HepG2 (cell line): ENCODE measurements around the gene ASIC3. TPM values are rescaled to one million over a fixed set of nuclear protein-coding genes. Genes with fewer than 3 reads are reported as not detected.
A peak's percentile ranks its signal among the peaks of the same experiment; 100 is the strongest.

ENCODE experiments used
- DMAP1 ChIP-seq: IDR thresholded peaks from 2 replicates; pipeline ENCODE4 v1.6.1; 2016
- KAT8 ChIP-seq: IDR thresholded peaks from 2 replicates; pipeline ENCODE4 v1.6.1; 2016; ENCODE audit warnings: missing genetic modification reagents, missing compliant biosample characterization
- MED1 ChIP-seq: sonication (generic); formaldehyde crosslinking; IDR thresholded peaks from 2 replicates; pipeline ENCODE4 v1.4.0; 2020; ENCODE audit warnings: missing genetic modification reagents
- MNT ChIP-seq: fragments of 450-650 bp; IDR thresholded peaks from 2 replicates; pipeline ENCODE4 v1.6.1; 2016
- NCOR1 ChIP-seq: fragments of 200-600 bp; sonication (generic); IDR thresholded peaks from 2 replicates; pipeline ENCODE4 v1.7.0; 2017; ENCODE audit warnings: antibody characterized with exemption, low read length, borderline replicate concordance
- NFE2L1 ChIP-seq: sonication (generic); formaldehyde crosslinking; IDR thresholded peaks from 2 replicates; pipeline ENCODE4 v1.4.0; 2020; ENCODE audit warnings: missing genetic modification reagents, mild to moderate bottlenecking, borderline replicate concordance
- RBFOX2 ChIP-seq: fragments of 200-400 bp; formaldehyde crosslinking; IDR thresholded peaks from 2 replicates; pipeline ENCODE4 v1.6.1; 2017; ENCODE audit warnings: low read depth, mild to moderate bottlenecking, low read length
- SP140L ChIP-seq: sonication (generic); formaldehyde crosslinking; IDR thresholded peaks from 2 replicates; pipeline ENCODE4 v1.4.0; 2020; ENCODE audit warnings: missing genetic modification reagents, borderline replicate concordance
- SRF ChIP-seq: IDR thresholded peaks from 2 replicates; pipeline ENCODE4 v1.6.1; 2011; ENCODE audit warnings: mild to moderate bottlenecking, low read depth, low read length, moderate library complexity
- THAP11 ChIP-seq: IDR thresholded peaks from 2 replicates; pipeline ENCODE4 v1.6.1; 2016; ENCODE audit warnings: missing biosample characterization, missing genetic modification reagents
- TOPORS ChIP-seq: sonication (generic); formaldehyde crosslinking; IDR thresholded peaks from 2 replicates; pipeline ENCODE4 v1.8.0; 2023; ENCODE audit warnings: mild to moderate bottlenecking, missing genetic modification reagents
- USF2 ChIP-seq, 2 experiments: sonication (generic) in 1 of 2; formaldehyde crosslinking in 1 of 2; IDR thresholded peaks; 2 replicates each; pipeline versions ENCODE4 v1.5.1 to v1.6.1; 2011 to 2020; ENCODE audit warnings: borderline replicate concordance in 1 of 2, low read depth in 1 of 2, low read length in 1 of 2, mild to moderate bottlenecking in 1 of 2, missing genetic modification reagents in 1 of 2, moderate library complexity in 1 of 2
- YEATS2 ChIP-seq: sonication (generic); formaldehyde crosslinking; IDR thresholded peaks from 2 replicates; pipeline ENCODE4 v1.4.0; 2020; ENCODE audit warnings: missing genetic modification reagents, borderline replicate concordance
- ZFP36L2 ChIP-seq: sonication (generic); formaldehyde crosslinking; IDR thresholded peaks from 2 replicates; pipeline ENCODE4 v1.4.0; 2020; ENCODE audit warnings: missing genetic modification reagents
- ZNF691 ChIP-seq: sonication (generic); formaldehyde crosslinking; IDR thresholded peaks from 2 replicates; pipeline ENCODE4 v1.4.0; 2020; ENCODE audit warnings: missing genetic modification reagents, low read depth, mild to moderate bottlenecking, borderline replicate concordance
- ZNF878 ChIP-seq: sonication (generic); formaldehyde crosslinking; IDR thresholded peaks from 2 replicates; pipeline ENCODE4 v1.8.1; 2023; ENCODE audit warnings: mild to moderate bottlenecking, missing genetic modification reagents, moderate library complexity
- polyA plus RNA-seq, 8 experiments: library from polyadenylated mRNA; depleted of rRNA in 3 of 8; stranded (reverse) in 7 of 8; unstranded in 1 of 8; fragments of >200 nt; fragmentation: Illumina TruSeq in 4 of 8; extraction: Trizol in 4 of 8; gene quantifications; 2 replicates each; pipeline versions ENCODE4 v1.2.1 to v1.2.3, GENCODE V29; 2011 to 2016; ENCODE audit warnings: low read depth in 4 of 8, missing spikeins in 1 of 8, mixed read lengths in 1 of 8; ENCODE audit not compliant: insufficient read depth in 1 of 8
- total RNA-seq, 5 experiments: library from RNA; depleted of rRNA; stranded (reverse); fragments of >200 nt; fragmentation: Illumina TruSeq; extraction: Trizol; gene quantifications; 2 replicates each; pipeline ENCODE4 v1.2.3, GENCODE V29; 2016; ENCODE audit warnings: low read depth in 1 of 5
- TF ChIP-seq, protein P1 (sequence below): sonication (generic); formaldehyde crosslinking; IDR thresholded peaks from 2 replicates; pipeline ENCODE4 v1.4.0; 2020; ENCODE audit warnings: missing genetic modification reagents, borderline replicate concordance
- TF ChIP-seq, protein P2 (sequence below): IDR thresholded peaks from 2 replicates; pipeline ENCODE4 v1.6.1; 2012; ENCODE audit warnings: inconsistent platforms
- TF ChIP-seq, protein P3 (sequence below): sonication (generic); formaldehyde crosslinking; IDR thresholded peaks from 2 replicates; pipeline ENCODE4 v1.8.1; 2022; ENCODE audit warnings: mild to moderate bottlenecking, missing genetic modification reagents
- TF ChIP-seq, protein P4 (sequence below): sonication (generic); formaldehyde crosslinking; IDR thresholded peaks from 2 replicates; pipeline ENCODE4 v1.4.0; 2020; ENCODE audit warnings: mild to moderate bottlenecking, missing genetic modification reagents

Gene ASIC3
- total and polyA plus RNA-seq, 2 of the 13 experiments (the other 11 are each of a cell fraction or from before 2014, with no cell fraction given) = 0.51 TPM; not detected in 1

GRCh38 chr7:151057989-151058780 lies 9.9 kb downstream of the ASIC3 start (continued):
- TF ChIP-seq USF2 (IDR thresholded peaks at IDR 0.05; ENCODE audit: low read depth, low read length) = no peak
- peak; percentile 66; the same call in 1 of the 2 replicates for TF ChIP-seq USF2 (CRISPR knock-in tag; IDR thresholded peaks at IDR 0.05; ENCODE audit: borderline replicate concordance)
- TF ChIP-seq ZNF691 (CRISPR knock-in tag) = no peak
- peak; percentile 56; the same call in 1 of the 2 replicates for TF ChIP-seq NCOR1
- peak; percentile 89 for TF ChIP-seq SRF
- TF ChIP-seq, protein P1, sequence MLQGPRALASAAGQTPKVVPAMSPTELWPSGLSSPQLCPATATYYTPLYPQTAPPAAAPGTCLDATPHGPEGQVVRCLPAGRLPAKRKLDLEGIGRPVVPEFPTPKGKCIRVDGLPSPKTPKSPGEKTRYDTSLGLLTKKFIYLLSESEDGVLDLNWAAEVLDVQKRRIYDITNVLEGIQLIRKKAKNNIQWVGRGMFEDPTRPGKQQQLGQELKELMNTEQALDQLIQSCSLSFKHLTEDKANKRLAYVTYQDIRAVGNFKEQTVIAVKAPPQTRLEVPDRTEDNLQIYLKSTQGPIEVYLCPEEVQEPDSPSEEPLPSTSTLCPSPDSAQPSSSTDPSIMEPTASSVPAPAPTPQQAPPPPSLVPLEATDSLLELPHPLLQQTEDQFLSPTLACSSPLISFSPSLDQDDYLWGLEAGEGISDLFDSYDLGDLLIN (CRISPR knock-in tag) = peak; percentile 17; the same call in 1 of the 2 replicates
- peak; percentile 32; the same call in 1 of the 2 replicates for TF ChIP-seq TOPORS
- TF ChIP-seq SP140L (CRISPR knock-in tag) = peak; percentile 14; the same call in 1 of the 2 replicates
- TF ChIP-seq DMAP1 (CRISPR knock-in tag) = no peak
- peak; percentile 67 for TF ChIP-seq RBFOX2
- peak; percentile 51 for TF ChIP-seq ZNF878
- peak; percentile 79 for TF ChIP-seq KAT8 (CRISPR knock-in tag)
- TF ChIP-seq, protein P2, sequence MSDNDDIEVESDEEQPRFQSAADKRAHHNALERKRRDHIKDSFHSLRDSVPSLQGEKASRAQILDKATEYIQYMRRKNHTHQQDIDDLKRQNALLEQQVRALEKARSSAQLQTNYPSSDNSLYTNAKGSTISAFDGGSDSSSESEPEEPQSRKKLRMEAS = peak; percentile 69
- peak; percentile 73; the same call in 1 of the 2 replicates for TF ChIP-seq MNT
- TF ChIP-seq THAP11 = peak; percentile 99
- 0 out of 2 replicates have a peak, but pooled peaks have one; percentile 55 for TF ChIP-seq NFE2L1 (CRISPR knock-in tag)
- TF ChIP-seq, protein P3, sequence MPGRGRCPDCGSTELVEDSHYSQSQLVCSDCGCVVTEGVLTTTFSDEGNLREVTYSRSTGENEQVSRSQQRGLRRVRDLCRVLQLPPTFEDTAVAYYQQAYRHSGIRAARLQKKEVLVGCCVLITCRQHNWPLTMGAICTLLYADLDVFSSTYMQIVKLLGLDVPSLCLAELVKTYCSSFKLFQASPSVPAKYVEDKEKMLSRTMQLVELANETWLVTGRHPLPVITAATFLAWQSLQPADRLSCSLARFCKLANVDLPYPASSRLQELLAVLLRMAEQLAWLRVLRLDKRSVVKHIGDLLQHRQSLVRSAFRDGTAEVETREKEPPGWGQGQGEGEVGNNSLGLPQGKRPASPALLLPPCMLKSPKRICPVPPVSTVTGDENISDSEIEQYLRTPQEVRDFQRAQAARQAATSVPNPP (CRISPR knock-in tag) = no peak
- TF ChIP-seq ZFP36L2 = no peak
- TF ChIP-seq YEATS2 (CRISPR knock-in tag) = peak; percentile 75; the same call in 1 of the 2 replicates
- peak; percentile 64 for TF ChIP-seq MED1
- TF ChIP-seq, protein P4, sequence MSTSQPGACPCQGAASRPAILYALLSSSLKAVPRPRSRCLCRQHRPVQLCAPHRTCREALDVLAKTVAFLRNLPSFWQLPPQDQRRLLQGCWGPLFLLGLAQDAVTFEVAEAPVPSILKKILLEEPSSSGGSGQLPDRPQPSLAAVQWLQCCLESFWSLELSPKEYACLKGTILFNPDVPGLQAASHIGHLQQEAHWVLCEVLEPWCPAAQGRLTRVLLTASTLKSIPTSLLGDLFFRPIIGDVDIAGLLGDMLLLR (CRISPR knock-in tag) = no peak
